D721Med (cell line): ENCODE measurements around the gene CHRNB1.
"Not testable (repeated sequence)": the region's sequence is repeated elsewhere in the genome, so short reads cannot be mapped to it uniquely, and the experiment has no call there.

Source experiments
- DNase-seq: peaks from one replicate; pipeline ENCODE4 v3.0.0; 2011; ENCODE audit warnings: low spot score; ENCODE audit not compliant: insufficient read length
- FAIRE-seq: peaks from 2 replicates; lab custom pipeline; 2011; peaks lifted over from hg19 to GRCh38; lab: Jason Lieb, UNC
- TF ChIP-seq, protein P1 (sequence below): IDR thresholded peaks from 2 replicates; pipeline ENCODE4 v1.5.1; 2012; ENCODE audit warnings: mild to moderate bottlenecking, control low read depth; ENCODE audit not compliant: insufficient read depth; ENCODE audit errors: missing control alignments

The CHRNB1 gene

DNA sequence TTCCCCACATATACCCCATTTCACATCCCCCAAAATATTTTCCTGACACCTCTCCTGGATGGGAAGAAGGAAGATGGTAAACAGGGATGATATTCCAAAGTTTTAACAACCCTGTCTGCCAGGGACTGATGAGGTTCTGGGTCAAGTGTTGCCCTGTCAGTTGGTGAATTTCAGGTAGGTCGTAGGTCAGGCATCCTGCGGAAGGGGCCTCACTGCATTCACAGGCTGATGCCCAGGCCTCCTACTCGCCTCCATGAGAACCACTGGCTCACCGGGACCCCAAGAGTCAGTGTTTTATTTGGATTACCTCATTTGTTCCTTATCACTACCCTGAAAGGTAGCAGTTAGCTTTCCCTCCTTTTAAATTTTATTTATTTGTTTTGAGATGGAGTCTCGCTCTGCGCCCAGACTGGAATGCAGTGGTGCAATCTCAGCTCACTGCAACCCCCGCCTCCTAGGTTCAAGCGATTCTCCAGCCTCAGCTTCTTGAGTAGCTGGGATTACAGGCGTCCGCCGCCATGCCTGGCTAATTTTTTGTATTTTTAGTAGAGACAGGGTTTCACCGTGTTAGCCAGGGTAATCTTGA, 24.0 kb downstream of the CHRNB1 start:
- no peak for FAIRE-seq
- TF ChIP-seq, protein P1, sequence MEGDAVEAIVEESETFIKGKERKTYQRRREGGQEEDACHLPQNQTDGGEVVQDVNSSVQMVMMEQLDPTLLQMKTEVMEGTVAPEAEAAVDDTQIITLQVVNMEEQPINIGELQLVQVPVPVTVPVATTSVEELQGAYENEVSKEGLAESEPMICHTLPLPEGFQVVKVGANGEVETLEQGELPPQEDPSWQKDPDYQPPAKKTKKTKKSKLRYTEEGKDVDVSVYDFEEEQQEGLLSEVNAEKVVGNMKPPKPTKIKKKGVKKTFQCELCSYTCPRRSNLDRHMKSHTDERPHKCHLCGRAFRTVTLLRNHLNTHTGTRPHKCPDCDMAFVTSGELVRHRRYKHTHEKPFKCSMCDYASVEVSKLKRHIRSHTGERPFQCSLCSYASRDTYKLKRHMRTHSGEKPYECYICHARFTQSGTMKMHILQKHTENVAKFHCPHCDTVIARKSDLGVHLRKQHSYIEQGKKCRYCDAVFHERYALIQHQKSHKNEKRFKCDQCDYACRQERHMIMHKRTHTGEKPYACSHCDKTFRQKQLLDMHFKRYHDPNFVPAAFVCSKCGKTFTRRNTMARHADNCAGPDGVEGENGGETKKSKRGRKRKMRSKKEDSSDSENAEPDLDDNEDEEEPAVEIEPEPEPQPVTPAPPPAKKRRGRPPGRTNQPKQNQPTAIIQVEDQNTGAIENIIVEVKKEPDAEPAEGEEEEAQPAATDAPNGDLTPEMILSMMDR: no peak
- DNase-seq: no peak

DNA sequence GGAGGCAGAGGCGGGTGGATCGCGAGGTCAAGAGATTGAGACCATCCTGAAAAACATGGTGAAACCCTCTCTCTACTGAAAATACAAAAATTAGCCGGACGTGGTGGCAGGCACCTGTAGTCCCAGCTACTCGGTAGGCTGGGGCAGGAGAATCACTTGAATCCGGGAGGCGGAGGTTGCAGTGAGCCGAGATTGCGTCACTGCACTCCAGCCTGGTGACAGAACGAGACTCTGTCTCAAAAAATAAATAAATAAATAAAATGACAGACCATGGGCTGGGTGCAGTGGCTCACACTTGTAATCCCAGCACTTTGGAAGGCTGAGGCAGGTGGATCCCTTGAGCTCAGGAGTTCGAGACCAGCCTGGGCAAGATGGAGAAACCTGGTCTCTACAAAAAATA, 25.0 kb downstream of the CHRNB1 start:
- not testable (repeated sequence) for FAIRE-seq, DNase-seq

DNA sequence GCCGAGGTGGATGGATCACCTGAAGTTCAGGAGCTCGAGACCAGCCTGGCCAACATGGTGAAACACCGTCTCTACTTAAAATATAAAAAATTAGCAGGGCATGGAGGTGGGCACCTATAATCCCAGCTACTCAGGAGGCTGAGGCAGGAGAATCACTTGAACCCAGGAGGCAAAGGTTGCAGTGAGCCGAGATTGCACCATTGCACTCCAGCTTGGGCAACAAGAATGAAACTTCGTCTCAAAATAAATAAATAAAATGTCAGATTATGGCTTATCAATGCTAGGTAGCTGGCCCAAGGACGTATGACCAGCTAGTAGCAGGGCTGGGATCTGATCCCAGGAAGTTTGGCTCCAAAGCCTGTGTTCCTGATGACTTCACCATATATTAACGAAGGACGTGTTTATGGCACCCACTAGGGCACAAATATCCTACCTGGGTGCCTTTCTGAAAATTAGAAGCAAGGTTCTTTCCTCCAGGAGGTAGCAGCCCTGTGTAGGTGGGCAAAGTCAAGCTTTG, 25.7 kb downstream of the CHRNB1 start:
- not testable (repeated sequence) for DNase-seq, FAIRE-seq

DNA sequence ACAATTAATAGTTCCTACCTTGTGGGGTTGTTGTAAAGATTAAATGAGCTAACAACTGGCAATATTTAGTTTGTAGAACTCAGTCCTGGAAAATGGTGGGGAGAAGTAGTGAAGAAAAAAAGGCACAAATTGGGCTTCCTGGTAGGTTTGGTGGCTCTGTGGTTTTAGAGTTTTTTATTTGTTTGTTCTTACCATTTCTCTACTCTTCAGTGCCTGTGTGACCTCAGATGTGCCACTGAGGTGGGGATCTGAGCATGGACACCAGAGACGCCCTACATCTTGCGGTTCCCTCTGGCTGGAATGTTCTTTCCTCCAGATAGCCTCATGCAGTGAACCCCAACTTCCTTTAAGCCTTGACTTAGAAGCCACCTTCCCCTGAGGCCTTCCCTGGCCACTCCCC, 26.9 kb downstream of the CHRNB1 start:
- TF ChIP-seq, protein P1: no peak
- FAIRE-seq (no peak), DNase-seq (no peak)

DNA sequence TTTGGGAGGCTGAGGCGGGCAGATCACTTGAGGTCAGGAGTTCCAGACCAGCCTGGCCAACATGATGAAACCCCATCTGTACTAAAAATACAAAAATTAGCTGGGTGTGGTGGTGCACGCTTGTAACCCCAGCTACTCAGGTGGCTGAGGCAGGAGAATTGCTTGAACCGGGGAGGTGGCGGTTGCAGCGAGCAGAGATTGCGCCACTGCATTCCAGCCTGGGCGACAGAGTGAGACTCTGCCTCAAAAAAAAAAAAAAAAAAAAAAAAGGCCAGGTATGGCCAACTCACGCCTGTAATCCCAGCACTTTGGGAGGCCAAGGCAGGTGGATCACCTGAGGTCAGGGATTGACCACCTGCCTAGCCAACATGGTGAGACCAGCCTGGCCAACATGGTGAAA, 29.9 kb downstream of the CHRNB1 start:
- not testable (repeated sequence) for DNase-seq, FAIRE-seq

DNA sequence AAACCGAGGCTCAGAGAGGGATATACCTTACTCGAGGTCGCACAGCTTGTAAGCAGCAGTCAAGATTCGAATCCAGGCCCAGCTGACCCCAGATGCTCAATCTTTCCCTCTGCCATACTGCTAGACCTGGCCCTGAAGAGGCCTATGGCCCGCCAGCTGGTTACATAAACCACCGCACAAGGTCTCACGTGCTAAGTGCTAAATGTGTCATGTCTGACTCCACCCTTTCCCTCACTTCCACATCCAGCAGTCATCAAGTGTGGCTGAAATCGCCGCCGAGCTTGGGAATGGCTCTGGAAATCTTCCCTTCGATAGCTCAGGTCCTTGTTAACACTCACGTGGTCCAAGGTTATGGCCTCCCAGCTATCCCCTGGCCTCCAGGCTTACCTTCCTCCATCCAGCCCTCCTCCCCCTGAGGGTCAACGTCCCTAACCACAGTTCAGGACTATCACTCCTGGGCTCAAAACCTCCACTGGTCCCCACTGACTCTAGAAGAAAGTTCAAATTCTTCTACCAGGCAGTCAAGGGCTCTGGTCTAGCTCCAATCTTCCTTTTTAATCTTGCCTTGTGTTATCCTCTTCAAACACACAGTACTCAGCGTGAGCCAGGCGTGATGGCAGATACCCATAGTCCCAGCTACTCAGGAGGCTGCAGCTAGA, 31.0 kb downstream of the CHRNB1 start:
- DNase-seq: no peak

DNA sequence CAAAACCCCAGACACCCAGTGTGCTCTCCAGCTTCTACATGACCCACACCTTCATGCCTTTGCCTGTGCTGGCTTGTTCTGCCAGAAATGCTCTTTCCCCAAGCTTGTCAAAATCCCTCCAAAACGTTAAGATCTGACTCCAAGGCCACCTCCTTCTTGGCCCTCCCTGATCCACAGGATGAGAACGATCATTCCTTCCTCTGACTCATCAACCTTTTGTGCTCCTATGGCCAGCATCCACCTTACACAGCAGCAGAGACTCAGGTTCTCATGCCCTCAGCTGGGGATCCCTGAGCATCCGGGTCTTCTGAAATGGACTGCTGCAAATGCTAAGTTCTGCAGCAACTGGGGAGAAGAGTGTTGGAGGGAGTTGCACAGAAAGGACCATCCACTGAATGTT, 31.6 kb downstream of the CHRNB1 start:
- TF ChIP-seq, protein P1: no peak
- DNase-seq: no peak
- FAIRE-seq: no peak

More for the DNA sequence above, 31.0 kb downstream of the CHRNB1 start:
- TF ChIP-seq, protein P1: no peak
- FAIRE-seq: no peak

DNA sequence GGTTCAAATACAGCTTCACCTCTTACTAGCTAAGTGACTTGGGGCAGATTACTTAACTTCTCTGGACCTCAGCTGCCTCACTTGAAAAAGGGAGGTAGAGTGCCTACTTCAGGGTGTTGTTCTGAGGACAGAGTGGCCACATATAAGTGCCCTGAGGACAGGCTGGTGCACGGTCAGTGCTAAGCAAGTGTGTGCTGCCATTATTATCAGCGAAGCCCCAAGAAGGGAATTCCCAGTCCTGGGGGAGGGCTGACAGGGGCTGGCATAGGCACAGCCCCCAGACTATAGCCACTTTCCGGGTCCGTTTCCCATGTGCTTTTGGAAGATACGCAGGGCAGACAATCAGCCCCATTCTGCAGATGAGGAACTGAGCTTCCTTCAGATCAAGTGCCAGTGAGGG, 32.1 kb downstream of the CHRNB1 start:
- TF ChIP-seq, protein P1: no peak
- no peak for FAIRE-seq

More for the DNA sequence above, 32.1 kb downstream of the CHRNB1 start:
- DNase-seq: no peak
